Neural progenitor cell (in vitro differentiated cells): Measurements from ENCODE around the gene PEPD. TPM values are rescaled to one million over a fixed set of nuclear protein-coding genes. Genes with fewer than 3 reads are reported as not detected.

ENCODE experiments used
- DNase-seq: peaks from one replicate; pipeline ENCODE4 v3.0.0-alpha.2; 2016; ENCODE audit warnings: low spot score
- H2AFZ ChIP-seq: fragments of 200-600 bp; sonication (generic); replicated peaks from 2 replicates; pipeline ENCODE4 v1.6.1; 2016; ENCODE audit warnings: antibody characterized with exemption
- H3F3A ChIP-seq: fragments of 200-600 bp; sonication (generic); 2 replicates; pipeline ENCODE4 v1.6.1; 2016; ENCODE audit warnings: antibody characterized with exemption, low read depth
- H3K27ac ChIP-seq: fragments of 200-600 bp; sonication (generic); 2 replicates; pipeline ENCODE4 v1.5.1; 2016; ENCODE audit warnings: mild to moderate bottlenecking
- H3K27me3 ChIP-seq: fragments of 200-600 bp; sonication (generic); 2 replicates; pipeline ENCODE4 v1.6.1; 2016; ENCODE audit warnings: mild to moderate bottlenecking, moderate library complexity
- H3K36me3 ChIP-seq: fragments of 200-600 bp; sonication (generic); 2 replicates; pipeline ENCODE4 v1.5.1; 2016
- H3K4me1 ChIP-seq: fragments of 200-600 bp; sonication (generic); 2 replicates; pipeline ENCODE4 v1.6.1; 2016; ENCODE audit warnings: mixed run types
- H3K4me2 ChIP-seq: fragments of 200-600 bp; sonication (generic); 2 replicates; pipeline ENCODE4 v1.6.1; 2016
- H3K4me3 ChIP-seq: fragments of 200-600 bp; sonication (generic); 2 replicates; pipeline ENCODE4 v1.5.1; 2016
- H3K79me2 ChIP-seq: fragments of 200-600 bp; sonication (generic); 2 replicates; pipeline ENCODE4 v1.6.1; 2016; ENCODE audit warnings: low read depth
- H3K9ac ChIP-seq: fragments of 200-600 bp; sonication (generic); 2 replicates; pipeline ENCODE4 v1.6.1; 2016
- H3K9me3 ChIP-seq: fragments of 200-600 bp; sonication (generic); 2 replicates; pipeline ENCODE4 v1.5.1; 2016; ENCODE audit warnings: low read depth
- H4K20me1 ChIP-seq: fragments of 200-600 bp; sonication (generic); 2 replicates; pipeline ENCODE4 v1.6.1; 2016; ENCODE audit warnings: low read depth
- H3K27ac Mint-ChIP-seq: 3 replicates; pipeline ENCODE4 v1.8.0; 2021; ENCODE audit warnings: mixed read lengths
- H3K27me3 Mint-ChIP-seq: 2 replicates; pipeline ENCODE4 v1.8.0; 2022; ENCODE audit warnings: low read depth, mild to moderate bottlenecking, inconsistent platforms, moderate library complexity, mixed read lengths; ENCODE audit not compliant: insufficient read depth
- H3K36me3 Mint-ChIP-seq: 3 replicates; pipeline ENCODE4 v1.8.0; 2021; ENCODE audit warnings: mixed read lengths
- H3K4me1 Mint-ChIP-seq: 3 replicates; pipeline ENCODE4 v1.8.0; 2021; ENCODE audit warnings: mixed read lengths
- H3K4me3 Mint-ChIP-seq: 3 replicates; pipeline ENCODE4 v1.8.0; 2021; ENCODE audit warnings: mild to moderate bottlenecking, moderate library complexity, mixed read lengths
- H3K9me3 Mint-ChIP-seq: 3 replicates; pipeline ENCODE4 v1.8.0; 2020; ENCODE audit warnings: mixed read lengths
- EZH2 ChIP-seq: fragments of 200-600 bp; sonication (generic); IDR thresholded peaks from 2 replicates; pipeline ENCODE4 v1.6.1; 2017; ENCODE audit warnings: antibody characterized with exemption, mild to moderate bottlenecking, moderate library complexity
- EZH2phosphoT487 ChIP-seq: fragments of 200-600 bp; sonication (generic); IDR thresholded peaks from 2 replicates; pipeline ENCODE4 v1.6.1; 2017; ENCODE audit warnings: antibody characterized with exemption
- total RNA-seq: library from RNA; depleted of rRNA; stranded (reverse); fragments of >200 nt; gene quantifications from 2 replicates; pipeline ENCODE4 v1.2.3, GENCODE V29; 2015; ENCODE audit warnings: low replicate concordance
- TF ChIP-seq, protein P1 (sequence below): fragments of 200-600 bp; sonication (generic); IDR thresholded peaks from 2 replicates; pipeline ENCODE4 v1.5.1; 2017; ENCODE audit warnings: antibody characterized with exemption, mild to moderate bottlenecking

Gene PEPD
- total RNA-seq, 1 donor from 2014 or later, result 47.0 TPM

GRCh38 chr19:33357556-33357955, 164.0 kb downstream of the PEPD start:
- H3K4me3 Mint-ChIP-seq, result no peak overlapping the region
- no peak overlapping the region for H3K27ac Mint-ChIP-seq
- Histone ChIP-seq H3K27me3 (no peaks in the 10 kb centered on the region), H2AFZ (no peak overlapping the region), H3K4me3 (no peak overlapping the region), H3K9me3 (peaks cover 12% of the 10 kb centered on the region), H3K4me2 (no peak overlapping the region), H3F3A (no peaks in the 10 kb centered on the region), H3K9ac (no peak overlapping the region), H3K27ac (no peak overlapping the region), H3K36me3 (no peaks in the 10 kb centered on the region), H3K4me1 (no peaks in the 10 kb centered on the region), H4K20me1 (no peaks in the 10 kb centered on the region), H3K79me2 (no peaks in the 10 kb centered on the region)
- no peaks in the 10 kb centered on the region for H3K36me3 Mint-ChIP-seq
- TF ChIP-seq EZH2 (no peak), EZH2phosphoT487 (no peak)
- TF ChIP-seq, protein P1, sequence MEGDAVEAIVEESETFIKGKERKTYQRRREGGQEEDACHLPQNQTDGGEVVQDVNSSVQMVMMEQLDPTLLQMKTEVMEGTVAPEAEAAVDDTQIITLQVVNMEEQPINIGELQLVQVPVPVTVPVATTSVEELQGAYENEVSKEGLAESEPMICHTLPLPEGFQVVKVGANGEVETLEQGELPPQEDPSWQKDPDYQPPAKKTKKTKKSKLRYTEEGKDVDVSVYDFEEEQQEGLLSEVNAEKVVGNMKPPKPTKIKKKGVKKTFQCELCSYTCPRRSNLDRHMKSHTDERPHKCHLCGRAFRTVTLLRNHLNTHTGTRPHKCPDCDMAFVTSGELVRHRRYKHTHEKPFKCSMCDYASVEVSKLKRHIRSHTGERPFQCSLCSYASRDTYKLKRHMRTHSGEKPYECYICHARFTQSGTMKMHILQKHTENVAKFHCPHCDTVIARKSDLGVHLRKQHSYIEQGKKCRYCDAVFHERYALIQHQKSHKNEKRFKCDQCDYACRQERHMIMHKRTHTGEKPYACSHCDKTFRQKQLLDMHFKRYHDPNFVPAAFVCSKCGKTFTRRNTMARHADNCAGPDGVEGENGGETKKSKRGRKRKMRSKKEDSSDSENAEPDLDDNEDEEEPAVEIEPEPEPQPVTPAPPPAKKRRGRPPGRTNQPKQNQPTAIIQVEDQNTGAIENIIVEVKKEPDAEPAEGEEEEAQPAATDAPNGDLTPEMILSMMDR, result no peak
- H3K27me3 Mint-ChIP-seq, result peaks cover 11% of the 10 kb centered on the region
- H3K9me3 Mint-ChIP-seq, result peaks cover 12% of the 10 kb centered on the region
- H3K4me1 Mint-ChIP-seq, result no peaks in the 10 kb centered on the region
- DNase-seq, result no peak

GRCh38 chr19:33355535-33355934, 166.1 kb downstream of the PEPD start:
- Histone ChIP-seq H3K9me3 (peaks cover 12% of the 10 kb centered on the region), H3K27me3 (no peaks in the 10 kb centered on the region), H3K4me3 (no peak overlapping the region), H3K27ac (no peak overlapping the region), H3K4me1 (no peaks in the 10 kb centered on the region), H3K79me2 (no peaks in the 10 kb centered on the region), H3K36me3 (no peaks in the 10 kb centered on the region), H2AFZ (no peak overlapping the region), H3F3A (no peaks in the 10 kb centered on the region), H3K9ac (no peak overlapping the region), H3K4me2 (no peak overlapping the region), H4K20me1 (no peaks in the 10 kb centered on the region)
- TF ChIP-seq EZH2 (no peak), EZH2phosphoT487 (no peak)
- TF ChIP-seq, protein P1, result no peak
- no peak overlapping the region for H3K4me3 Mint-ChIP-seq
- no peak overlapping the region for H3K27ac Mint-ChIP-seq
- DNase-seq, result no peak
- H3K9me3 Mint-ChIP-seq, result peaks cover 12% of the 10 kb centered on the region
- no peaks in the 10 kb centered on the region for H3K36me3 Mint-ChIP-seq
- H3K27me3 Mint-ChIP-seq, result peaks cover 5% of the 10 kb centered on the region
- H3K4me1 Mint-ChIP-seq, result no peaks in the 10 kb centered on the region

GRCh38 chr19:33350538-33351309, 170.9 kb downstream of the PEPD start:
- TF ChIP-seq, protein P1, result no peak
- TF ChIP-seq EZH2phosphoT487 (no peak), EZH2 (no peak)
- DNase-seq, result no peak
- peaks cover 7% of the 10 kb centered on the region for H3K27me3 Mint-ChIP-seq

More at GRCh38 chr19:33350538-33351309, 170.9 kb downstream of the PEPD start:
- H3K4me1 Mint-ChIP-seq, result no peaks in the 10 kb centered on the region
- no peaks in the 10 kb centered on the region for H3F3A ChIP-seq
- H4K20me1 ChIP-seq, result no peaks in the 10 kb centered on the region
- H3K9ac ChIP-seq, result no peak overlapping the region
- H3K27ac Mint-ChIP-seq, result no peak overlapping the region
- peaks cover 3% of the 10 kb centered on the region for H3K9me3 ChIP-seq
- H3K27ac ChIP-seq, result no peak overlapping the region
- H3K4me1 ChIP-seq, result no peaks in the 10 kb centered on the region
- no peak overlapping the region for H3K4me3 ChIP-seq
- H3K79me2 ChIP-seq, result no peaks in the 10 kb centered on the region
- H3K27me3 ChIP-seq, result peaks cover under 1% of the 10 kb centered on the region
- no peak overlapping the region for H3K4me3 Mint-ChIP-seq
- H2AFZ ChIP-seq, result no peak overlapping the region
- no peak overlapping the region for H3K4me2 ChIP-seq
- no peaks in the 10 kb centered on the region for H3K36me3 Mint-ChIP-seq
- peaks cover 7% of the 10 kb centered on the region for H3K9me3 Mint-ChIP-seq
- H3K36me3 ChIP-seq, result no peaks in the 10 kb centered on the region
